GM12865 (cell line): ENCODE data around the gene WWTR1.

ENCODE experiments used
- DNase-seq: peaks from one replicate; pipeline ENCODE4 v3.0.0; 2010; ENCODE audit warnings: low read depth
- H3K4me3 ChIP-seq: 2 replicates; pipeline ENCODE4 v1.5.1; 2011; ENCODE audit warnings: mild to moderate bottlenecking, low read depth, low read length, control low read depth
- TF ChIP-seq, protein P1 (sequence below): IDR thresholded peaks from 2 replicates; pipeline ENCODE4 v1.5.1; 2011; ENCODE audit warnings: low read length, control low read depth, low read depth, inconsistent platforms; ENCODE audit not compliant: insufficient read depth; ENCODE audit errors: missing control alignments

The WWTR1 gene

DNA sequence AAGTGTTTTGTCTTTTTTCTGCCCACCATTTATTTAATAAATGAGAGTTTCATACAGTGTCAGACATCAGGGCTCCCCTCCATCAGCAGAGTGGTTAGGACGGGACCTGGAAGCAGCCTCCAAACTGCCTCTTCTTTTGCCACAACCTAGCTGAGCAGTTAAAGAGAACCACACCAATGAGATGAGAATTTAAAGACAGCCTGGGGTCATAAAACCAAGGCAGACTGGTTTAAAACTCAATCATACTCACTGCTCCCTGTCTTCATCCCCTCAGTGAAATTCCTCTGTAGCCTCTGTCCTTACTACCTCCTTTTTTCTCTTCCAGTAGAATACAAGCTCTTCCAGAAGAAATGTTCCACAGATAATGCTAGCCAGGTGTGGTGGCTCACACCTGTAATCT is 78.7 kb downstream of the WWTR1 start:
- TF ChIP-seq, protein P1, sequence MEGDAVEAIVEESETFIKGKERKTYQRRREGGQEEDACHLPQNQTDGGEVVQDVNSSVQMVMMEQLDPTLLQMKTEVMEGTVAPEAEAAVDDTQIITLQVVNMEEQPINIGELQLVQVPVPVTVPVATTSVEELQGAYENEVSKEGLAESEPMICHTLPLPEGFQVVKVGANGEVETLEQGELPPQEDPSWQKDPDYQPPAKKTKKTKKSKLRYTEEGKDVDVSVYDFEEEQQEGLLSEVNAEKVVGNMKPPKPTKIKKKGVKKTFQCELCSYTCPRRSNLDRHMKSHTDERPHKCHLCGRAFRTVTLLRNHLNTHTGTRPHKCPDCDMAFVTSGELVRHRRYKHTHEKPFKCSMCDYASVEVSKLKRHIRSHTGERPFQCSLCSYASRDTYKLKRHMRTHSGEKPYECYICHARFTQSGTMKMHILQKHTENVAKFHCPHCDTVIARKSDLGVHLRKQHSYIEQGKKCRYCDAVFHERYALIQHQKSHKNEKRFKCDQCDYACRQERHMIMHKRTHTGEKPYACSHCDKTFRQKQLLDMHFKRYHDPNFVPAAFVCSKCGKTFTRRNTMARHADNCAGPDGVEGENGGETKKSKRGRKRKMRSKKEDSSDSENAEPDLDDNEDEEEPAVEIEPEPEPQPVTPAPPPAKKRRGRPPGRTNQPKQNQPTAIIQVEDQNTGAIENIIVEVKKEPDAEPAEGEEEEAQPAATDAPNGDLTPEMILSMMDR, result no peak
- no peak overlapping the region for H3K4me3 ChIP-seq
- DNase-seq, result no peak

DNA sequence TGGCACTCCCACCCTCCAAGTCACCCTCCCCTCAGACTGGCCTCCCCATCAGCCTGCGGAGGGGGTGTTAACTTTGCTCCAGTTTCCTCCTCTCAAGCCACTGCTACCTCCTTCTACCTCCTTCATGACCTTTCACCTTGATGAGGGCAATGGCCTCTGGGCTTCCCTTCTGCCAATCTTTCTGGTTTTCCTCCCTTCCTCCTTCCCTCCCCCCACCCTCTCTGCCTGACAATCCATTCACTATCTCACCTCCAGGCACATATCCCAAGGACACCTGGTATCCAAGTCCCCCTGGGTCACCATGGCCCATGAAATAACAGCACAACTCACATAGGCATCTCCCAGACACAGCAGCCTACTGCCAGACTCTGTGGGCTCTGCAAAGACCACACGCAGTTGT is 80.0 kb downstream of the WWTR1 start:
- H3K4me3 ChIP-seq, result no peak overlapping the region
- TF ChIP-seq, protein P1, result no peak
- DNase-seq, result no peak

DNA sequence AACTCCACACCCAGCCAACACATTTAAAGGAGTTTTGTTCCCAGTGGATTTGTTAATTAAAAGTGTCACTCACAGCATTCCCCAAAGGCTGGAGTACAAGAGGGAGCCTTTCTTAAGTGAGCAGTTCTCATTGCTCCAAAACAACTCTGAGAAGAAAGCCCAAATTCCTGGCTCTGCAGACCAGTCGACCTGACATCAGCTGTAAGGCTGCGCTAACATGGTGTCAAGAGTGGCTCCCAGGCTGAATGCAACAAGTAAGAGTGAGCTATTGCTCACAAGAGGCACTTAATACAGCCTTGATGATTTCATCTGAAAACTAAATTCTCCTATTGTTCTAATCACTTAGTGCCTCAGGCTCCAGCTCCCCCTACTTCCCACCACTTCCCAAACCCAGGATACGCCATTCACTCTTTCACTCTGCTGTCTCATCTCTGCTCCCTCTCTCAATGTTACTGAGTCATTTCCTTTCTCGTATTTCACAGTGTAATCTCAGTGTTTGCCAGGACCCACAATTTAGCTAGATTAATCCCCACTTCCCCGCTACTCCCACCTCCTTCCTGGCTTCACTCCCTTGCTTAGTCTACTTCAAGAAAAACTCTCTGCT is 81.8 kb downstream of the WWTR1 start:
- TF ChIP-seq, protein P1, result no peak
- peak; percentile 47 for DNase-seq
- no peak overlapping the region for H3K4me3 ChIP-seq

DNA sequence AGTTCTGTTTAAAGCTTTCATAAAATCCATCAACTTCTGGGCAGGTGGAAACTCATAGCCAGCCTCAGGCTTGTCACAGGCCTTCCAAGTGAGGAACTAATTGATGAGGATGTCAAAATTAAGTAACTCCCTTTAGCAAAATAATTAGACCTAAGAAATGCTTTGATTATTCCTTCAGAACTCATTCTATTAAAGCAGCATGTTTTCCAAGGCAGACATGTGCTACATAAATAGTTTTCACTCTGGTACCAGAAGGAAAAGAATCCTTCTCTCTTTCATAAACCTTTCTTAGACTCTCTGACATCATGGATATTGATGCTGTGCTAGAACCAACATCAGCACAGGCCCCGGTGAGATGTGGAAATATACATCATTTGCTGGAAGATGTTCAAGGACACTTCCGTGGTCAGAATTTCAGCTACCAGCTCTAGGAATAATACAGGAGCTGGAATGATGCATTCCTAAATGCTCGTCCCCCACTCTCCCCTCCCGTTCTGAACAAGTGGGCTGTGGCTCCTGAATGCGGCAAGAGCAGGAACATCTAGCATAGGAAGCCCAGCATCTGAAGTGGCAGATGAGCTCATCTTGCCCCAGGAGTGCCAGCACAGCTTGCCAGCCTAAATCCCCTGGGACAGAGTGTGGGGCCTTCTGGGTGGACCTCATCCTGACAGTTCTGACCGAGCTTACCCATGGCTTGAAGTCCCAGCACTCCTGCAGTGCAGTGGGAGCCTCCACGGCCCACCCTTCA is 82.4 kb downstream of the WWTR1 start:
- H3K4me3 ChIP-seq, result no peak overlapping the region
- peak; percentile 17 for DNase-seq
- TF ChIP-seq, protein P1, result no peak

DNA sequence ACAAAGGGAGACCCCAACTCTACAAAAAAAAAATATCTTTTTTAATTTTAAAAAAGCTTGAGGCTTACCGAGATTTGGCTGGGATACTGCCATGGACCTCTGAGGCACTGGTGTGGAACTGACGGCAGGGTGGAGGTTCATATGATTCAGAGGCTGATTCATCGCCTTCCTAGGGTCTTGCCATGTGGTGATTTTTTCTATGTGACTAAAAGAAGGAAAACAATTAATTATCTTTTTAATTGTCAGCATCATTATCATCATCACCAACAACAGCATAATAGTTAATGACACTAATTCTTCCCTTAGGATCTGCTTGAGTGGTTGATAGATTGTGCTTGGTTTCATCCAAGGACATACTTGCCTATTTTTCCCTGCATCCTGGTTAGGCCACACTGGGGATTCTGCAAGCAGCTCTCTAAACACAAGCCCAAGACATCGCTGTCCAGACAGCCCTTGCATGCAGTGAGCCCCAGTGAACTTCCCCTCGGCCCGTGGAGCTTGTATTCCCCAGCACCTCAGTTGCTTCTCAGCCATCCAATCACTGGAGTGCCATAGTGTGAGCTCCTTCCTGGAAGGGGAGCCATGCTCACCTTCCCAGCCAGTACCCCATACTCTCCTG is 84.9 kb downstream of the WWTR1 start:
- no peak for DNase-seq
- TF ChIP-seq, protein P1, result no peak
- H3K4me3 ChIP-seq, result no peak overlapping the region

DNA sequence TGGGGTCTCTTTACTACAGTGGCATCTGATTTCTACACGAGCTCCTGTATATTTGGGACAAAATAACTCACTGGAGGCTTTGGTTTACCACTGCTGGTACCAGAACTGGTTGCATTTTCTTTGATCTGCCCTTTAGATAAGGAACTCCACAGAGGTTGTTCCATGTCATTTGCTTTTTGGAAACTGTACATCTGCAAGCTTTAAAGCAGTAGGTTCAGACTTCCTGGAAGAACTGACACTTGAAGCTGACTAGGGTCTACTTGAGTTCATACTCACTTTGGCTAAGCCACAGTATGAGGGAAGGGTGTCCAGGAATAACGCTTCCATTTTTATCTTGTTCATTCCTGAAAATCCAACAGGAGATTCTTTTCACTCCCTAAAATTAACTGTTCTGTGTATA is 86.4 kb downstream of the WWTR1 start:
- TF ChIP-seq, protein P1, result no peak
- no peak overlapping the region for H3K4me3 ChIP-seq
- no peak for DNase-seq

DNA sequence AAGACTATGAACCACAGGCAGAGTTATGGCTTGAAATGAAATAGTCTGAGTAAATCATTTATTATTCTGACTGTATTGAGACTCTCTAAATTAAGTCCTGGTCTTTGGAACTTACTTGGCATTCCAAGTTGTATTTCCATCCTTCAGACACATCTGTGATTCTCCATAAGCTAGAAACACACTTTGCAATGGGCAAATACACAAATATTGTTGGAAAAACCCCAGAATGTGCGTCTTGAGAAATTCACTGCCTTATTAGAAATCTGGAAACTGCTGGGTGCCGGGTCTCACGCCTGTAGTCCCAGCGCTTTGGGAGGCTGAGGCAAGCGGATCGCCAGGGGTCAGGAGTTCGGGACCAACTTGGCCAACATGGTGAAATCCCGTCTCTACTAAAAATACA is 87.8 kb downstream of the WWTR1 start:
- DNase-seq, result no peak
- TF ChIP-seq, protein P1, result no peak
- no peak overlapping the region for H3K4me3 ChIP-seq
